Stimulated activated CD4-positive, alpha-beta T cell treated with anti-CD3 and anti-CD28 coated beads, Interleukin-4, amount 100 ng/mL, for 4 hours (primary cell): ENCODE measurements around the gene PALLD.

Source experiments
- DNase-seq, 2 experiments: peaks; one replicate each; pipeline ENCODE4 v3.0.0-alpha.2; 2020

PALLD gene

GRCh38 chr4:168886351-168886750 lies 389.5 kb downstream of the PALLD start:
- no peak for DNase-seq

DNA sequence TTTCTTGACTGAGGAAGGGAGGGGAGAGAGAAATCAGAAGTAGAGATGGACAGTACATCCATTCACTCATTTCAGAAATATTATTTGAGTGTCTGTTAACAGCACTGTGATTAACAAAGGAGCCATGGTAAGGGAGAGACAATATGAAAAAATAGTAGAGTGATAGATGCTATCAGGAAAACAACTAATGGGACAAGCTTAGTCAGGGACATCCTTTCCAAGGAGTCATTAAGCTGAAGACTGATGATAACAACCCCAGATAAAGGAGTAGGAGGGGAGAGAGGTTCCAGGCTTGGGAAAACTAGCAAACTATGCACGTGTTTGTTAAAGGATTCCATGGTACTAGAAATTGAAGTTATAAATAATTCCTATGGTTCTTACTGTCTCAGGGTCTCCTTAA lies 391.0 kb downstream of the PALLD start:
- no peak for DNase-seq

DNA sequence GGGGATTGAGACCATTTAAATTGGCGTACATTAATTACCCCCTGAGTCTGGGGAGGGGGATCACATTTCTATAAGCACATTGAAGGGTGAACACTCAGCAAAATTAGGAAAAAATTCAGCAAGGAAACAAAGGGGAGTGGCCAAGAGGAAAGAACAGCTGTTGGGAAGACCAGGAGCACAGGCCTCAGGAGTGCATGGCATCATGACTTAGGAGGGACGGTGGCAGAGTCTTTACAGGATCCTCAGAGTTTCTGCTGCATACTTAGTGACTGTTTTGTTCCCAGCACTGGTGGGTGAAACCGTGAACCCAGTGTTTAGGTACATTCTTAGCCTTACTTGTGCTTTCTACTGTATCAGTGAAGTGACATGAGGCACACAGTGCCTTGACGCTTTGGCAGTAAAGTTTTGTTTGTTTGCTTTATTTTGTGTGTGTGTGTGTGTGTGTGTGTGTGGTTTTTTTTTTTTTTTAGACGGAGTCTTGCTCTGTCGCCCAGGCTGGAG lies 391.9 kb downstream of the PALLD start:
- DNase-seq, result no peak

GRCh38 chr4:168891086-168891485 lies 394.2 kb downstream of the PALLD start:
- DNase-seq, result no peak

GRCh38 chr4:168891688-168892087 lies 394.8 kb downstream of the PALLD start:
- DNase-seq, result no peak

DNA sequence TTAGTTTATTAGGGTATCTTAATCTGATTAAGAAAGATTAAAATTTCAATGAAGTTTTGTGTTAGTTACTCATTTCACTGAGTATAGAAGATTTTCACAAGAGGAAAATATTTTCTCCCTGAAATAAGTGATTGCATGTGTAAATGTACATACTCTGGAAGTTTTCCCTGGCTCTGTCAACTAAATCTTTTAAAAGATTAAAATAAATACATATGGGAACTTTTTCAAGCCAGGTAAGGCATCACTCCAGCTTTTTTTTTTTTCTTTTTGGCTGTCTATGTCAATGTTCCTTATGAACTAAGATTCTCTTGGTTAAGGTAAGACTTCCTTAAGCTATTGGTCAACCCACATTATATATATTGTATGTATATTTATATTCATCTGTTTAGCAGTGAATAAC lies 395.6 kb downstream of the PALLD start:
- DNase-seq, result no peak

- DNase-seq, result no peak
These were observed 396.4 kb downstream of the PALLD start for GRCh38 chr4:168893205-168893604.

- DNase-seq, result no peak
These were observed 397.0 kb downstream of the PALLD start for GRCh38 chr4:168893807-168894206.

- DNase-seq, result no peak
These were observed 403.2 kb downstream of the PALLD start for GRCh38 chr4:168900080-168900479.

DNA sequence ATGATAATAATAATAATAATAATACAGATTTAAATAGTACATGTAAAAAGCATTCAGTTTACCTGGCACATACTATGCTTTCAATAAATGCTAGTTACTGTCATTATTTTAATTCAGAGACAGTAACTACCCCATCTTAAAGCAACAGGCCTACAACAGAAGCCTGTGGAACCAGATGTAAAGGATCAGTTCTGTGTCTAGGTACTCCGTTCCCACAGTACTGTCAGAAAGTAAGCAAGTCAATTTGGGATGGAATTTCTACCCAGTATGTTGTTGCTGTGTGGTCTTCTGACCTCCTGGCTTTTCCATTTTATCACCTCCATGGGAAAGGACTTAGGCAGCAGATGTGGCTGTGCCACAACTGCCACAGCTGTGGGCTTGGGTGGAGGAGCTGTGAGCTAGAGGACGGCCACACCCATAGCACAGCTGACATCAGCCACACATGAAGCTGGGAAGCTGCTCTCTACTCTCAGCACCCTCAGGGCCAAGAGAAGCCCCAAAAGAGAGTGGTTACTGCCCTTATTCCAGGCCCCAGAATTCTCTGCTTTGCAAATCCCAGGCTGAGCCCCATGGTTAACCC lies 410.4 kb downstream of the PALLD start:
- DNase-seq, result no peak

DNA sequence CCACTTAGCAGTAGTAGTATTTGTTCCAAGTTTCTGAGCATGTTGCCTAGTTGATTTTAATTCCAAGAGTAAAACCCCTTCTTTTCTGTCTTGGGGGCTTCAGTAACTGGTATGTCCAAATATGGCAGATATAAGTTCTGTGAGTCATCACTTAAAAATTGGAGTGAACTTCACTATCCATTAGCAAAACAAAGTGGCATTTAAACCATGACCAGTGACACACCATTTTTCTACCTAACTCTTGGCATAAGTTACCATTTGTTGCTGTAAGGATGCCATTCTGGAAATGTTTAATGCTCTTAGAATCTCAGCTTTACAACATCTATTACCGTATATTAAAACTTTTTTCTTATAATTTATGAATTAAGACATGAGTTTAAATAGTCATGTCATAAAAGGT lies 411.2 kb downstream of the PALLD start:
- no peak for DNase-seq

DNA sequence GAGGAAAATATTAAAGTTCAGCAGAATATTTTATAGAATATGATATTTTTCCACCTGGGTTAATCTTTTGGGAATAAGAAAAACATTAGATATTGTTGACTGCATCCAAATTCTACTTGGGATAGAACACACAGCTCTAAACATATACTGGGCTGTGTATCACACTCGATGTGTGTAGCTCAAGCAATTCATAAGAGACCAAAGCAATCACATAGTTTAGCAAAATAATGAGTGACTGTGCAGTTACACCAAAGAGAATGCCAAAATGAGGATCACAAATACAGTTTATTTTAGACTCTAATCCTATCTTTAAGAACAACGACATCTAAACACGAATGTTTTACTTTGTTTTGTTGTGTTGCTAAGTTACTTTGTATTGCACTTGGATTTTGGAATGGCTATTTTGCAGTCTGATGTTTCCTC lies 412.0 kb downstream of the PALLD start:
- DNase-seq, result no peak

GRCh38 chr4:168914095-168914494 lies 417.2 kb downstream of the PALLD start:
- DNase-seq, result no peak

GRCh38 chr4:168917138-168917779 lies 420.4 kb downstream of the PALLD start:
- DNase-seq, result no peak

DNA sequence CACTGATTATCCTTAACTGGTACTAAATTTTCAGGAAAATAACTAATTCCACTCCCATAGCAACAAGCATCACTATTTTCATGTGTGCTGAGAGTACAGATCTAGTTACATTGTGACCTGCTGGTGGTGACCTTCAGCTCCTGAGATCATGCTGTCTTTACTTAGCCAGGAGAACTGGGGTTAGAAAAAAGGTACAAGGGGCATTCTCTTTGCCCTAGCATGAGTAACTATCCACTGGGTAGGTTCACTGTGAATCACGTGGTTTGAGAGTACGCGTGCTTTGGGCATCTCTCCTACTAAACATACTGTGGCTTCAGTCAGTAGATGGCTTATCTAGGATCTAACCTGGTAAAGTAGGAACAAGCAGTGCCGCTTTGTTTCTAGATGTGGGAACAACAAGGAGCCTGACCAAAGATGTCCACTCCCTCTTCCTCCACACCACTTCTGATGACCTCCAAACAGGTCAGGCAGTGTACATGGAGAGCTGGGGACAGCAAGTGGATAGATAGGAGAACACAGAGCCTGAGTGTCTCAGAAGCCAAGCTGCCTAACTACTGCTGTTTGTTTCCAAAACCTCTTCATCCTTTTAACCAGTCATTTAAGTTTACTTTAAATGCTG lies 423.0 kb downstream of the PALLD start:
- DNase-seq, result no peak

- no peak for DNase-seq
These were observed 423.7 kb downstream of the PALLD start for GRCh38 chr4:168920441-168921065.

DNA sequence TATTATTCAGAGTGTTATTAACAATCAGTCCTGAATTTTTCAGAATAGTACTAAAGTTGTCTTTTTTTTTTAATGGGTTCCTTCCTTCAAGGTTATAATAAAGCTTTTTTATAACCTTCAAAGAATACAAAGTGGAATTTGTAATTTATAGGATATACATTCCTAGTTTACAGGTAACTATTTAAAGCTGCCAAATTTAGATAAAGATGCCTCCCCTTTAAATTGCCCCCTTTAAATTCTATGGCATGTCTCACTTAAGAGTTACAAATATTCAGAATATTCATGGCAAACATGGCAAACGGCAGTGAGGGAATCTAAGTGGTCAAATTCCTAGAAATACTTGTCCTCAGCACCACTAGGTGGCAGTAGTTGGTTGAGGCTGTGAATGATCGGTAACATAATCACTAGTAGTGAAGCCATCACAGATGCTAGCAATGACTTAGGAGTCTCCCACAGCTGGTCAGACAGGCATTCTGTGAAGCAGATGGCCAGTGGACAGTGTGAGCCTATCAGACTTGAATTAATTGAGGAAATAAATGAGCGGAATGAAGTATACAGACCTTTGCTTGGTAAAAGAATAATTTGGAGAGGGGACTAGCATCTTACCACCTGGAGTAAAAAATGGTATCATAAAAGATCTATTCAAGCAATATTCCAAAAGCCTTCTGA lies 426.8 kb downstream of the PALLD start:
- DNase-seq, result peak; percentile 19

GRCh38 chr4:168924667-168925066 lies 427.8 kb downstream of the PALLD start:
- no peak for DNase-seq

GRCh38 chr4:168925789-168926490 lies 429.1 kb downstream of the PALLD start:
- DNase-seq, result no peak

GRCh38 chr4:168928346-168928745 lies 431.5 kb downstream of the PALLD start:
- no peak for DNase-seq

DNA sequence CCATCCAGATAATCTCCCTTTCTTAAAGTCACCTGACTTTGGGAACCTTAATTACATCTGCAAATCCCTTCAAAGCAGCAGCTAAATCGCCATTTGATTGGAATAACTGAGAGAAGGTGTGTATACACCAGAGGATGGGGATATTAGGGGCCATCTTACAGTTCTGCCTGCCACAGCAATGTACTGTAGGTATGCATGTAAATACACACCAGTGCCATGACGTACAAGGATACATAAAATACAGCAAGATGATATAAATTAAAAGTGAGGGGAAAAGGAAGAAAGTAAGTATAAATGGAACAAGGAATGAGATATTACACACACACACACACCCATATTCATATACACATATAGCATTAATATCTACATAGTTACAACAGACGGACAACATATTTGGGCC lies 432.0 kb downstream of the PALLD start:
- no peak for DNase-seq

DNA sequence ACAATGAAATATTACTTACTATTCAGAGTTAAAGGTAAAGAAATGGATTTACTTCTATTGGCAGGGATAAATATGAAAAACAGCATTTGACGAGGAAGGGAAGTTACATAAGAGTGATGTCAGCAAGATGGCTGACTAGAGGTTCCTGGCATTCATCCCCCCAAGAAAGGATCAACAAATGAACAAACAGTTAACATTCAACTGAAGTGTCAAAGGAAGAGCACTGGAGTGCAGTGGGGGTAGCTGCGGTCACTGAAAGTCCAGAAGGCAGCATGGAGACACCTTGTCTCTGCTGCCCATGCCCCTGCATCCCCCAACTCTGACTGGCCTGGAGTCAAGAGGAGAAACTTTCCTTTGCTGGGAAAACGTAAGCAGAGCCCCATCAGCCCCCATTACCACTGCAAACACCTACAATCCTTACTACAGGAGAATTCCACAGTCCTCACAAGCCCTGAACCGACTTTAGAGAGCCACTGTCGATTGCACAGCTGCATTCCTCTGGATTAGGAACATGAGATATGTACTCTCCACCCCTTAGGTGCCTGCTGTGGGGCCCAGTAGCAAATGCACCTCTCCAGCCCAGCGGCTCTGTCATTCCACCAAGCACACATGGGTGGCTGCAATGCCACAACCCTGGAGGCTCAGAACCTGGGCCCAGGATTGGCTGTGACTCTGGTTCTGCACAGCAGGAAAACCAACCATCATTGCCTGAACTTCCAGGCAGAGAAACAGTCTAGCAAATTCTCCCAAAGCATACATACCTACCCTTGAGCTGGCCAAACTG lies 433.8 kb downstream of the PALLD start:
- DNase-seq, result no peak
